Mesendoderm (in vitro differentiated cells): Measurements from ENCODE around the gene SH3RF1.

Experiments
- DNase-seq: peaks from one replicate; pipeline ENCODE4 v3.0.0; 2013
- H2AK5ac ChIP-seq: 2 replicates; pipeline ENCODE4 v1.6.1; 2013; ENCODE audit warnings: low read length, inconsistent platforms
- H2BK120ac ChIP-seq: 2 replicates; pipeline ENCODE4 v1.6.1; 2013; ENCODE audit warnings: low read depth, mild to moderate bottlenecking, low read length, moderate library complexity, mixed read lengths
- H2BK15ac ChIP-seq: replicated peaks from 2 replicates; pipeline ENCODE4 v1.6.1; 2013; ENCODE audit warnings: low read depth, mild to moderate bottlenecking, moderate library complexity
- H2BK5ac ChIP-seq: 2 replicates; pipeline ENCODE4 v1.6.1; 2013; ENCODE audit warnings: low read length, inconsistent platforms
- H3K18ac ChIP-seq: 2 replicates; pipeline ENCODE4 v1.6.1; 2013; ENCODE audit warnings: mild to moderate bottlenecking, low read length, mixed read lengths
- H3K23ac ChIP-seq: one replicate; pipeline ENCODE4 v1.6.1; 2013; ENCODE audit warnings: low read length
- H3K27ac ChIP-seq: 2 replicates; pipeline ENCODE4 v1.5.1; 2013; ENCODE audit warnings: low read depth, mild to moderate bottlenecking, inconsistent platforms, low read length, moderate library complexity
- H3K27me3 ChIP-seq: 2 replicates; pipeline ENCODE4 v1.6.1; 2013; ENCODE audit warnings: low read length, control low read depth, mild to moderate bottlenecking, inconsistent platforms; ENCODE audit not compliant: insufficient read depth, poor library complexity
- H3K36me3 ChIP-seq: 2 replicates; pipeline ENCODE4 v1.6.1; 2013; ENCODE audit warnings: low read length, inconsistent platforms; ENCODE audit not compliant: control insufficient read depth, insufficient read depth
- H3K4ac ChIP-seq: one replicate; pipeline ENCODE4 v1.6.1; 2013; ENCODE audit warnings: low read depth, mild to moderate bottlenecking, low read length, moderate library complexity
- H3K4me1 ChIP-seq: 2 replicates; pipeline ENCODE4 v1.6.1; 2013; ENCODE audit warnings: low read depth, low read length, inconsistent platforms; ENCODE audit not compliant: control insufficient read depth
- H3K4me2 ChIP-seq: 2 replicates; pipeline ENCODE4 v1.6.1; 2013; ENCODE audit warnings: low read length
- H3K4me3 ChIP-seq: 2 replicates; pipeline ENCODE4 v1.5.1; 2013; ENCODE audit warnings: mild to moderate bottlenecking, low read length
- H3K56ac ChIP-seq: one replicate; pipeline ENCODE4 v1.6.1; 2013; ENCODE audit warnings: low read length
- H3K79me1 ChIP-seq: 2 replicates; pipeline ENCODE4 v1.6.1; 2013; ENCODE audit warnings: low read length, inconsistent platforms
- H3K79me2 ChIP-seq: 2 replicates; pipeline ENCODE4 v1.6.1; 2013; ENCODE audit warnings: mild to moderate bottlenecking, low read length; ENCODE audit not compliant: control insufficient read depth, insufficient read depth
- H3K9ac ChIP-seq: 2 replicates; pipeline ENCODE4 v1.6.1; 2013; ENCODE audit warnings: low read length, inconsistent platforms
- H4K5ac ChIP-seq: one replicate; pipeline ENCODE4 v1.6.1; 2013; ENCODE audit warnings: low read length
- H4K8ac ChIP-seq: one replicate; pipeline ENCODE4 v1.6.1; 2013; ENCODE audit warnings: low read depth, mild to moderate bottlenecking, control low read depth, low read length, moderate library complexity
- WGBS: extraction: QIAGEN DNeasy Blood & Tissue Kit; methylation state at CpG from one replicate; pipeline ENCODE4 v1.1.7; 2013; ENCODE audit warnings: low lambda C conversion rate, missing lambda C conversion rate; ENCODE audit not compliant: insufficient coverage; ENCODE audit errors: extremely low coverage; 5-methylcytosine and 5-hydroxymethylcytosine counted together

SH3RF1 gene

GRCh38 chr4:169124661-169125060 lies 146.1 kb downstream of the SH3RF1 start:
- Histone ChIP-seq H3K18ac (no peak overlapping the region), H3K79me2 (no peaks in the 10 kb centered on the region), H3K79me1 (no peaks in the 10 kb centered on the region), H3K27ac (no peak overlapping the region), H2AK5ac (no peak overlapping the region), H3K4me1 (no peaks in the 10 kb centered on the region), H3K4ac (no peak overlapping the region), H4K8ac (no peak overlapping the region), H3K56ac (no peak overlapping the region), H4K5ac (no peak overlapping the region), H3K4me2 (no peak overlapping the region), H2BK5ac (no peak overlapping the region), H2BK15ac (no peak overlapping the region), H3K4me3 (no peak overlapping the region), H3K36me3 (no peaks in the 10 kb centered on the region), H3K23ac (no peak overlapping the region), H3K27me3 (no peaks in the 10 kb centered on the region), H3K9ac (no peak overlapping the region), H2BK120ac (no peak overlapping the region)
- WGBS, result no CpG with 5 or more reads among the region's 2 CpGs
- DNase-seq, result no peak

- no peaks in the 10 kb centered on the region for H3K4me1 ChIP-seq
- no CpG with 5 or more reads among the region's 2 CpGs for WGBS
Measured at GRCh38 chr4:169122422-169122821, 148.3 kb downstream of the SH3RF1 start.

GRCh38 chr4:169121861-169122382 lies 148.8 kb downstream of the SH3RF1 start:
- peaks cover 2% of the 10 kb centered on the region for H3K36me3 ChIP-seq
- no peaks in the 10 kb centered on the region for H3K79me1 ChIP-seq
- no CpG with 5 or more reads among the region's 12 CpGs for WGBS
- no peaks in the 10 kb centered on the region for H3K4me1 ChIP-seq
- H3K9ac ChIP-seq, result no peak overlapping the region
- H3K56ac ChIP-seq, result no peak overlapping the region
- no peak for DNase-seq
- H4K5ac ChIP-seq, result no peak overlapping the region
- H2BK15ac ChIP-seq, result no peak overlapping the region
- no peak overlapping the region for H3K4ac ChIP-seq
- no peak overlapping the region for H2BK5ac ChIP-seq
- no peak overlapping the region for H4K8ac ChIP-seq
- H3K79me2 ChIP-seq, result no peaks in the 10 kb centered on the region
- no peaks in the 10 kb centered on the region for H3K27me3 ChIP-seq
- H3K4me3 ChIP-seq, result no peak overlapping the region
- H3K23ac ChIP-seq, result no peak overlapping the region
- H2BK120ac ChIP-seq, result no peak overlapping the region
- no peak overlapping the region for H3K18ac ChIP-seq
- no peak overlapping the region for H2AK5ac ChIP-seq
- H3K27ac ChIP-seq, result no peak overlapping the region
- H3K4me2 ChIP-seq, result no peak overlapping the region

More at GRCh38 chr4:169122422-169122821, 148.3 kb downstream of the SH3RF1 start:
- H3K18ac ChIP-seq, result no peak overlapping the region
- H3K27me3 ChIP-seq, result no peaks in the 10 kb centered on the region
- no peak overlapping the region for H4K8ac ChIP-seq
- no peak overlapping the region for H4K5ac ChIP-seq
- H3K27ac ChIP-seq, result no peak overlapping the region
- no peak overlapping the region for H2BK120ac ChIP-seq
- H3K4me2 ChIP-seq, result no peak overlapping the region
- no peak overlapping the region for H3K56ac ChIP-seq
- no peak overlapping the region for H2BK15ac ChIP-seq
- H3K36me3 ChIP-seq, result peaks cover under 1% of the 10 kb centered on the region
- no peak for DNase-seq
- H2AK5ac ChIP-seq, result no peak overlapping the region
- H3K79me1 ChIP-seq, result no peaks in the 10 kb centered on the region
- no peak overlapping the region for H2BK5ac ChIP-seq
- no peaks in the 10 kb centered on the region for H3K79me2 ChIP-seq
- H3K4me3 ChIP-seq, result no peak overlapping the region
- no peak overlapping the region for H3K23ac ChIP-seq
- no peak overlapping the region for H3K4ac ChIP-seq
- no peak overlapping the region for H3K9ac ChIP-seq

- H3K4me3 ChIP-seq, result no peak overlapping the region
- H3K4me2 ChIP-seq, result no peak overlapping the region
- no peaks in the 10 kb centered on the region for H3K4me1 ChIP-seq
- no peak overlapping the region for H4K8ac ChIP-seq
- H2BK15ac ChIP-seq, result no peak overlapping the region
- WGBS, result no CpG with 5 or more reads among the region's 2 CpGs
- no peak overlapping the region for H4K5ac ChIP-seq
- H3K27ac ChIP-seq, result no peak overlapping the region
- no peak overlapping the region for H3K4ac ChIP-seq
- no peaks in the 10 kb centered on the region for H3K79me2 ChIP-seq
- no peak overlapping the region for H3K9ac ChIP-seq
- no peak overlapping the region for H3K56ac ChIP-seq
- H3K36me3 ChIP-seq, result peaks cover 2% of the 10 kb centered on the region
- no peak overlapping the region for H2BK5ac ChIP-seq
- no peak for DNase-seq
- no peak overlapping the region for H3K18ac ChIP-seq
- H3K27me3 ChIP-seq, result no peaks in the 10 kb centered on the region
- no peak overlapping the region for H2BK120ac ChIP-seq
- no peaks in the 10 kb centered on the region for H3K79me1 ChIP-seq
- H2AK5ac ChIP-seq, result no peak overlapping the region
- no peak overlapping the region for H3K23ac ChIP-seq
Measured at GRCh38 chr4:169120624-169121023, 150.1 kb downstream of the SH3RF1 start.

GRCh38 chr4:169119536-169119935 lies 151.2 kb downstream of the SH3RF1 start:
- Histone ChIP-seq H3K9ac (no peak overlapping the region), H4K8ac (no peak overlapping the region), H2AK5ac (no peak overlapping the region), H3K4me1 (no peaks in the 10 kb centered on the region), H3K27me3 (no peaks in the 10 kb centered on the region), H3K27ac (no peak overlapping the region), H2BK5ac (no peak overlapping the region), H2BK120ac (no peak overlapping the region), H3K4ac (no peak overlapping the region), H3K36me3 (peaks cover 2% of the 10 kb centered on the region), H3K18ac (no peak overlapping the region), H3K4me3 (no peak overlapping the region), H3K23ac (no peak overlapping the region), H4K5ac (no peak overlapping the region), H3K79me1 (no peaks in the 10 kb centered on the region), H3K56ac (no peak overlapping the region), H2BK15ac (no peak overlapping the region), H3K4me2 (no peak overlapping the region), H3K79me2 (no peaks in the 10 kb centered on the region)
- no CpG with 5 or more reads among the region's 3 CpGs for WGBS
- no peak for DNase-seq

GRCh38 chr4:169117591-169118081 lies 153.1 kb downstream of the SH3RF1 start:
- 100% methylated on average over 1 of the region's 7 CpGs for WGBS
- H3K36me3 ChIP-seq, result peaks cover 2% of the 10 kb centered on the region

More at GRCh38 chr4:169117591-169118081, 153.1 kb downstream of the SH3RF1 start:
- no peak overlapping the region for H3K9ac ChIP-seq
- H3K4me1 ChIP-seq, result no peaks in the 10 kb centered on the region
- no peaks in the 10 kb centered on the region for H3K79me1 ChIP-seq
- no peaks in the 10 kb centered on the region for H3K79me2 ChIP-seq
- H3K18ac ChIP-seq, result no peak overlapping the region
- H3K4me2 ChIP-seq, result no peak overlapping the region
- no peak overlapping the region for H2BK120ac ChIP-seq
- H3K4me3 ChIP-seq, result no peak overlapping the region
- no peak overlapping the region for H3K23ac ChIP-seq
- no peak overlapping the region for H4K5ac ChIP-seq
- H2BK5ac ChIP-seq, result no peak overlapping the region
- DNase-seq, result no peak
- no peak overlapping the region for H3K4ac ChIP-seq
- no peak overlapping the region for H2AK5ac ChIP-seq
- no peak overlapping the region for H3K27ac ChIP-seq
- H3K27me3 ChIP-seq, result no peaks in the 10 kb centered on the region
- H3K56ac ChIP-seq, result no peak overlapping the region
- H2BK15ac ChIP-seq, result no peak overlapping the region
- H4K8ac ChIP-seq, result no peak overlapping the region
